H9 (cell line): Measurements from ENCODE around the gene SSX2IP. TPM values are rescaled to one million over a fixed set of nuclear protein-coding genes. Genes with fewer than 3 reads are reported as not detected.

Source experiments
- DNase-seq: peaks from one replicate; pipeline ENCODE4 v3.0.0-alpha.2; 2017
- H2AFZ ChIP-seq: one replicate; pipeline ENCODE4 v1.6.1; 2013; ENCODE audit warnings: mild to moderate bottlenecking, low read length, control low read depth, moderate library complexity
- H2AK5ac ChIP-seq: 2 replicates; pipeline ENCODE4 v1.6.1; 2013; ENCODE audit warnings: low read length, control low read depth, mixed read lengths; ENCODE audit not compliant: insufficient read length
- H2BK120ac ChIP-seq: one replicate; pipeline ENCODE4 v1.6.1; 2013; ENCODE audit warnings: low read depth, mild to moderate bottlenecking, low read length, control low read depth, inconsistent platforms; ENCODE audit not compliant: poor library complexity, severe bottlenecking
- H2BK12ac ChIP-seq: 2 replicates; pipeline ENCODE4 v1.6.1; 2013; ENCODE audit warnings: low read length, control low read depth, mixed read lengths, low read depth; ENCODE audit not compliant: insufficient read length
- H2BK15ac ChIP-seq: 2 replicates; pipeline ENCODE4 v1.6.1; 2013; ENCODE audit warnings: low read depth, low read length, control low read depth
- H2BK20ac ChIP-seq: one replicate; pipeline ENCODE4 v1.6.1; 2013; ENCODE audit warnings: low read depth, mild to moderate bottlenecking, low read length, control low read depth, inconsistent platforms; ENCODE audit not compliant: poor library complexity, severe bottlenecking
- H2BK5ac ChIP-seq: 2 replicates; pipeline ENCODE4 v1.6.1; 2013; ENCODE audit warnings: low read length, control low read depth, mixed read lengths; ENCODE audit not compliant: insufficient read length
- H3K14ac ChIP-seq: 2 replicates; pipeline ENCODE4 v1.6.1; 2013; ENCODE audit warnings: low read length, control low read depth; ENCODE audit not compliant: insufficient read depth
- H3K18ac ChIP-seq: 2 replicates; pipeline ENCODE4 v1.6.1; 2013; ENCODE audit warnings: low read depth, mild to moderate bottlenecking, mixed read lengths, low read length, control low read depth; ENCODE audit not compliant: insufficient read length
- H3K23ac ChIP-seq: 2 replicates; pipeline ENCODE4 v1.6.1; 2013; ENCODE audit warnings: low read length, control low read depth, mixed read lengths, low read depth; ENCODE audit not compliant: insufficient read length
- H3K23me2 ChIP-seq: 2 replicates; pipeline ENCODE4 v1.6.1; 2013; ENCODE audit warnings: low read depth, mild to moderate bottlenecking, mixed read lengths, low read length, control low read depth; ENCODE audit not compliant: insufficient read length, poor library complexity, severe bottlenecking
- H3K27ac ChIP-seq: 2 replicates; pipeline ENCODE4 v1.5.1; 2013; ENCODE audit warnings: low read length, control low read depth, mixed read lengths, low read depth; ENCODE audit not compliant: insufficient read length
- H3K27me3 ChIP-seq: 2 replicates; pipeline ENCODE4 v1.6.1; 2013; ENCODE audit warnings: low read length, control low read depth, inconsistent platforms; ENCODE audit not compliant: insufficient read depth
- H3K4ac ChIP-seq: 2 replicates; pipeline ENCODE4 v1.6.1; 2013; ENCODE audit warnings: low read depth, mild to moderate bottlenecking, control low read depth, inconsistent platforms, low read length, moderate library complexity
- H3K4me1 ChIP-seq: 2 replicates; pipeline ENCODE4 v1.6.1; 2013; ENCODE audit warnings: low read length, control low read depth, inconsistent platforms; ENCODE audit not compliant: insufficient read depth
- H3K4me2 ChIP-seq: 2 replicates; pipeline ENCODE4 v1.6.1; 2013; ENCODE audit warnings: low read length, control low read depth, mixed read lengths; ENCODE audit not compliant: insufficient read length, insufficient read depth
- H3K56ac ChIP-seq: 2 replicates; pipeline ENCODE4 v1.6.1; 2013; ENCODE audit warnings: low read depth, mild to moderate bottlenecking, mixed read lengths, low read length, control low read depth; ENCODE audit not compliant: insufficient read length
- H3K79me1 ChIP-seq: 2 replicates; pipeline ENCODE4 v1.6.1; 2013; ENCODE audit warnings: low read depth, mild to moderate bottlenecking, moderate library complexity, low read length, control low read depth, inconsistent platforms; ENCODE audit not compliant: insufficient read depth, poor library complexity, severe bottlenecking
- H3K79me2 ChIP-seq: 2 replicates; pipeline ENCODE4 v1.6.1; 2013; ENCODE audit warnings: low read length, control low read depth, inconsistent platforms; ENCODE audit not compliant: insufficient read depth
- H3K9ac ChIP-seq: 2 replicates; pipeline ENCODE4 v1.6.1; 2013; ENCODE audit warnings: low read length, control low read depth, mixed read lengths; ENCODE audit not compliant: insufficient read length; ENCODE audit errors: extremely low read depth
- H3K9me3 ChIP-seq: one replicate; pipeline ENCODE4 v1.6.1; 2013; ENCODE audit warnings: low read depth, low read length, inconsistent platforms; ENCODE audit not compliant: control insufficient read depth
- H3T11ph ChIP-seq: one replicate; pipeline ENCODE4 v1.6.1; 2013; ENCODE audit warnings: mild to moderate bottlenecking, low read length, control low read depth, inconsistent platforms
- H4K20me1 ChIP-seq: one replicate; pipeline ENCODE4 v1.6.1; 2013; ENCODE audit not compliant: control insufficient read depth, insufficient read length, insufficient read depth
- H4K5ac ChIP-seq: 2 replicates; pipeline ENCODE4 v1.6.1; 2013; ENCODE audit warnings: low read depth, mild to moderate bottlenecking, mixed read lengths, low read length, control low read depth; ENCODE audit not compliant: insufficient read length
- H4K8ac ChIP-seq: replicated peaks from 2 replicates; pipeline ENCODE4 v1.6.1; 2013; ENCODE audit warnings: low read length, control low read depth, mixed read lengths, low read depth; ENCODE audit not compliant: insufficient read length
- H4K91ac ChIP-seq: 2 replicates; pipeline ENCODE4 v1.6.1; 2013; ENCODE audit warnings: low read depth, mild to moderate bottlenecking, moderate library complexity, mixed read lengths, low read length, control low read depth; ENCODE audit not compliant: insufficient read length
- H3K27ac Mint-ChIP-seq, 3 experiments: 2 replicates in 2 of 3; 3 replicates in 1 of 3; pipeline ENCODE4 v1.8.0; 2020 to 2021; ENCODE audit warnings: mixed read lengths in 3 of 3, mild to moderate bottlenecking in 1 of 3, moderate library complexity in 1 of 3
- H3K27me3 Mint-ChIP-seq: 2 replicates; pipeline ENCODE4 v1.8.0; 2021; ENCODE audit warnings: low read depth, mild to moderate bottlenecking, moderate library complexity, mixed read lengths
- H3K36me3 Mint-ChIP-seq, 3 experiments: 2 replicates in 2 of 3; 3 replicates in 1 of 3; pipeline ENCODE4 v1.8.0; 2020 to 2021; ENCODE audit warnings: low read depth in 3 of 3, mixed read lengths in 3 of 3; ENCODE audit not compliant: insufficient read depth in 1 of 3
- H3K4me1 Mint-ChIP-seq, 2 experiments: 2 replicates each; pipeline ENCODE4 v1.8.0; 2020; ENCODE audit warnings: mixed read lengths in 2 of 2
- H3K4me3 Mint-ChIP-seq, 2 experiments: 2 replicates in 1 of 2; 3 replicates in 1 of 2; pipeline ENCODE4 v1.8.0; 2020 to 2021; ENCODE audit warnings: mild to moderate bottlenecking in 2 of 2, mixed read lengths in 2 of 2, moderate library complexity in 1 of 2
- H3K9me3 Mint-ChIP-seq, 2 experiments: 2 replicates in 1 of 2; 3 replicates in 1 of 2; pipeline ENCODE4 v1.8.0; 2020; ENCODE audit warnings: mild to moderate bottlenecking in 2 of 2, mixed read lengths in 2 of 2, moderate library complexity in 1 of 2
- CTCF ChIP-seq: fragments of 200-600 bp; sonication (generic); conservative IDR thresholded peaks from 3 replicates; pipeline ENCODE4 v1.8.0; 2021; ENCODE audit warnings: antibody characterized with exemption, mild to moderate bottlenecking
- WGBS: extraction: QIAGEN DNeasy Blood & Tissue Kit; methylation state at CpG from one replicate; pipeline ENCODE4 v1.1.7; 2013; ENCODE audit warnings: missing lambda C conversion rate, low lambda C conversion rate, mixed read lengths; ENCODE audit not compliant: insufficient read length; ENCODE audit errors: extremely low coverage; 5-methylcytosine and 5-hydroxymethylcytosine counted together
- total RNA-seq: library from RNA; stranded (reverse); gene quantifications from 2 replicates; pipeline ENCODE4 v1.2.1, GENCODE V29; 2021

Gene SSX2IP
- total RNA-seq, 1 experiment from 2014 or later: 19.6 TPM

DNA sequence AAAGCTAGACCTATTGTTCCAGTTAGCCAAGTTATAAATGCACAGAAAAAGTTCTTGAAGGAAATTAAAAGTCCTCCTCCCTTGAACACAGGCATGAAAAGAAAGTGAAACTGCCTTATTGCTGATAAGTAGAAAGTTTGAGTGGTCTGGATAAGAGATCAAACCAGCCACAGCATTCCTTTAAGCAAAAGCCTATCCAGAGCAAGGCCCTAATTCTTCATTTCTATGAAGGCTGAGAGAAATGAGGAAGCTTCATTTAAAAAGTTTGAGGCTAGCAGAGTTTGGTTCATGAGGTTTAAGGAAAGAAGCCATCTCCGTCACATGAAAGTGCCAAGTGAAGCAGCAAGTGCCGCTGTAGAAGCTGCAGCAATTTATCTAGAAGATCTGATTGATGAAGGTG lies 2.7 kb upstream of the SSX2IP start:
- H3K9me3 Mint-ChIP-seq: peaks cover 0 to 4% of the 10 kb centered on the region in 2 experiments; a peak in 2 of 5 replicates
- no peak overlapping the region for H3K27ac Mint-ChIP-seq
- Histone ChIP-seq H3K4me2 (no peak overlapping the region), H2BK15ac (no peak overlapping the region), H3K4me1 (peaks cover 11% of the 10 kb centered on the region; the same call in 1 of the 2 replicates), H3T11ph (no peak overlapping the region), H3K56ac (no peak overlapping the region), H3K18ac (no peak overlapping the region), H4K5ac (no peak overlapping the region), H2BK5ac (no peak overlapping the region), H3K27ac (no peak overlapping the region), H3K27me3 (no peaks in the 10 kb centered on the region), H3K9ac (no peak overlapping the region), H2AFZ (no peak overlapping the region), H3K23ac (no peak overlapping the region), H2AK5ac (no peak overlapping the region), H2BK20ac (no peak overlapping the region), H3K79me2 (peaks cover 9% of the 10 kb centered on the region; the same call in 1 of the 2 replicates), H3K4ac (no peak overlapping the region), H3K9me3 (no peaks in the 10 kb centered on the region), H3K23me2 (peaks cover 7% of the 10 kb centered on the region), H4K8ac (no peak overlapping the region), H2BK120ac (no peak overlapping the region), H4K20me1 (no peaks in the 10 kb centered on the region), H3K14ac (no peak overlapping the region), H2BK12ac (no peak overlapping the region), H3K79me1 (no peaks in the 10 kb centered on the region), H4K91ac (no peak overlapping the region)
- H3K4me1 Mint-ChIP-seq: peaks cover 29 to 32% of the 10 kb centered on the region in 2 experiments
- H3K36me3 Mint-ChIP-seq: no peaks in the 10 kb centered on the region; a peak in 1 of 7 replicates
- no peak for TF ChIP-seq CTCF
- H3K4me3 Mint-ChIP-seq: no peak overlapping the region
- no peak for DNase-seq
- no peaks in the 10 kb centered on the region for H3K27me3 Mint-ChIP-seq
- no CpG with 5 or more reads among the region's 2 CpGs for WGBS
